Fibroblast of skin of scalp (primary cell): ENCODE results near the gene PTBP1.

Experiments
- DNase-seq: peaks from one replicate; pipeline ENCODE4 v3.0.0-alpha.2; 2013

The PTBP1 gene

GRCh38 chr19:798415-799075, 1.3 kb downstream of the PTBP1 start:
- no peak for DNase-seq

- DNase-seq: peak; percentile 67
Observed at GRCh38 chr19:799076-799881, 2.0 kb downstream of the PTBP1 start.

DNA sequence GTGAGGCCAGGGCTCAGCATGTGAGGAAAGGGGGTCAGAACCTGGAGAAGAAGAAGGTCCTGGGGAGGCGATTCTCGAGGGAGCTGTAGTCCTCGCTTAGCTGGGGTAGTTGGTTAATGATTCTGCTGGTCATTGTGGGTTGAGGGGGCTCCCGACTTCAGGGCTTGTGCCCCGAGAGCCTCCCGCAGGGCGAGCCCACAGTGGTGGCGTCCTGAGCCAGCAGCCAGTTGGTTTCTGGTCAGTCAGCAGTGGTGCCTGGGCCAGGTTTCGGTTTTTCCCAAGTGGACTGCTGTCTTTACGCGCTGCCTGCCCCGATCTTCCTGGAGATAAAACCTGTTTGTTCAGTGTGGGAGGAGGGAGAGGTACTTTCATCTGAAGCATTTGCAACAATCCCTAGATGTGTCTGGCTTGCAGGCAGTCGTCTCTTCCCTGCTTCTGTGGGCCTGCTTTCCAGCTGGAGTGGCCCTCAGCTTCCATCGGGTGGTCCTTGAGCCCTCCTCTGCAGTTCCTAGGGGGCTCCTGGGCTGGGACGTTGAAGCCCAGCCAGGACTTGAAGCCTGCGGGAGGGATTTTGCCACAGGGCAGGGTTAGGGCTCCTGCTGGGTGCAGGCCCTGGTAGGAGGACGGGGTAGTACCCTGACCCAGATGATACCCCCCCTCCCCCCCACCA, 3.2 kb downstream of the PTBP1 start:
- no peak for DNase-seq

- peak; percentile 40 for DNase-seq
Observed at GRCh38 chr19:801030-801860, 4.0 kb downstream of the PTBP1 start.

DNA sequence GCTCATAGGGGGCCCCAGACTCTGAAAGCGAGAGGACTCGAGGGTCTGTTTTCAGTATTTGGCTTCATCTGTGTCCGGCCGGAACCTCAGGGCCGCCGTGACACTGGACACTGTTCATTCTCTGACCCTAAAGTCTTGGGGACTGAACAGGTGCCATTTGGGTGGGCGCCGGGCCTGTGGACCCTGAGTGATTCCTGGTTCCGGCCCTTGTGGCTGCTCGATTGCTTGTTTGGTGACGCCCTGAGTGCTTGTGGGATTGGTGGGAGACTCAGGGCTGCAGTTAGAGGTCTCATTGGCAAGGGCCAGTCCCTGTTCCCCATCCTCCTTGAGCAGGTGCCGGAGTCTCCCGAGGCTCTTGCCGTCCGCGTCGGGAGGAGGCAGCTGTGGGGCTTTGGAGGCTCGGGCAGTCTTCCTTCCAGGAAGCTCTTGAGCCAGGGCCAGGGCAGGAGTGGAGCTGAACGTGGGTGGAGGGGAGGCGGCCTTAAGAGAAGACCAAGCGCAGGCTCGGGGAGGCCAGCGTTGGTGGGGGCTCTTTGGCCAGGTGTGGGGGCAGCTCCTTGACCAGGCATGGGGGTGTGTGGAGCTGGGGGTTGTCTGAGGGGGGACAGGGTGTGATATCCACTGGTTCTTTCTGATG, 4.7 kb downstream of the PTBP1 start:
- DNase-seq: no peak

GRCh38 chr19:802498-803098, 5.3 kb downstream of the PTBP1 start:
- DNase-seq: no peak

- no peak for DNase-seq
Observed at GRCh38 chr19:803099-803561, 5.9 kb downstream of the PTBP1 start.

- no peak for DNase-seq
Observed at GRCh38 chr19:803686-804418, 6.6 kb downstream of the PTBP1 start.

DNA sequence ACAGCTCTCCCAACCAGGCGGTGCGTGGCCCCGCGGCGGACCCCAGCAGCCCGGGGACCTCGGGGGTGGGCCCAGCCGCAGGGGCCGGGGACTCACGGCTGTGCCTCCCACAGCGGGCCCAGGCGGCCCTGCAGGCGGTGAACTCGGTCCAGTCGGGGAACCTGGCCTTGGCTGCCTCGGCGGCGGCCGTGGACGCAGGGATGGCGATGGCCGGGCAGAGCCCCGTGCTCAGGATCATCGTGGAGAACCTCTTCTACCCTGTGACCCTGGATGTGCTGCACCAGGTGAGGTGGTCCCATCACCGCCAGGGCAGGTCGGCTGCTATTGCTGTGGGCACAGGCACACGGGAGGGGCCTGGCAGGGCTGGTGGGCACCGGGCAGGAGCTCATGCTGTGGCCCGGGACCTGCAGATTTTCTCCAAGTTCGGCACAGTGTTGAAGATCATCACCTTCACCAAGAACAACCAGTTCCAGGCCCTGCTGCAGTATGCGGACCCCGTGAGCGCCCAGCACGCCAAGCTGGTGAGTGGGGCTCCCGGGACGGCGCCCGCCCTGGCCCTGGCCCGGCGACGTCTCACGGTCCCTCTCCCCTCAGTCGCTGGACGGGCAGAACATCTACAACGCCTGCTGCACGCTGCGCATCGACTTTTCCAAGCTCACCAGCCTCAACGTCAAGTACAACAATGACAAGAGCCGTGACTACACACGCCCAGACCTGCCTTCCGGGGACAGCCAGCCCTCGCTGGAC, 7.3 kb downstream of the PTBP1 start:
- no peak for DNase-seq

DNA sequence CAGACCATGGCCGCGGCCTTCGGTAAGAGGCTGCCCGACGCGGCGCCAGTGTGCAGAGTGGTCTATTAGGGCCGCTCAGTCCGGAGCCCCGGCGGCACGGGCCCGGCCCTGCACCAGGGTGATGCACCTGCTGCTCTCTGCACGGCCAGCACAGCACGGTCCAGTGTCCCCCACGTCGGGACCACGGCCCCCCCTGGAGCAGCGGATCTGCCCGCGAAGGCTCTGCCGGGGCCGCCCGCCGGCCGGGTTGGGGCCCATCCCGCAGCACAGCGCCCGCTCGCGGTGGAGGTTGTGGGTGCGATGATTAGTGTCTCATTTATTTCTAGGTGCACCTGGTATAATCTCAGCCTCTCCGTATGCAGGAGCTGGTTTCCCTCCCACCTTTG, 7.9 kb downstream of the PTBP1 start:
- no peak for DNase-seq

GRCh38 chr19:805600-806550, 8.6 kb downstream of the PTBP1 start:
- no peak for DNase-seq

- DNase-seq: no peak
Observed at GRCh38 chr19:806815-807421, 9.7 kb downstream of the PTBP1 start.

- no peak for DNase-seq
Observed at GRCh38 chr19:807627-808422, 10.6 kb downstream of the PTBP1 start.

DNA sequence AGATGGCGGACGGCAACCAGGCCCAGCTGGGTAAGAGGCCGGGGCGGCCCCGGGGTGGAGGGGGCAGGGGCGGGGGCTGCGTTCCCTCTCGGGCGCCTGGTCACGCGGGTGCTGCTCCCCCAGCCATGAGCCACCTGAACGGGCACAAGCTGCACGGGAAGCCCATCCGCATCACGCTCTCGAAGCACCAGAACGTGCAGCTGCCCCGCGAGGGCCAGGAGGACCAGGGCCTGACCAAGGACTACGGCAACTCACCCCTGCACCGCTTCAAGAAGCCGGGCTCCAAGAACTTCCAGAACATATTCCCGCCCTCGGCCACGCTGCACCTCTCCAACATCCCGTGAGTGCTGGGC, 11.1 kb downstream of the PTBP1 start:
- DNase-seq: no peak

DNA sequence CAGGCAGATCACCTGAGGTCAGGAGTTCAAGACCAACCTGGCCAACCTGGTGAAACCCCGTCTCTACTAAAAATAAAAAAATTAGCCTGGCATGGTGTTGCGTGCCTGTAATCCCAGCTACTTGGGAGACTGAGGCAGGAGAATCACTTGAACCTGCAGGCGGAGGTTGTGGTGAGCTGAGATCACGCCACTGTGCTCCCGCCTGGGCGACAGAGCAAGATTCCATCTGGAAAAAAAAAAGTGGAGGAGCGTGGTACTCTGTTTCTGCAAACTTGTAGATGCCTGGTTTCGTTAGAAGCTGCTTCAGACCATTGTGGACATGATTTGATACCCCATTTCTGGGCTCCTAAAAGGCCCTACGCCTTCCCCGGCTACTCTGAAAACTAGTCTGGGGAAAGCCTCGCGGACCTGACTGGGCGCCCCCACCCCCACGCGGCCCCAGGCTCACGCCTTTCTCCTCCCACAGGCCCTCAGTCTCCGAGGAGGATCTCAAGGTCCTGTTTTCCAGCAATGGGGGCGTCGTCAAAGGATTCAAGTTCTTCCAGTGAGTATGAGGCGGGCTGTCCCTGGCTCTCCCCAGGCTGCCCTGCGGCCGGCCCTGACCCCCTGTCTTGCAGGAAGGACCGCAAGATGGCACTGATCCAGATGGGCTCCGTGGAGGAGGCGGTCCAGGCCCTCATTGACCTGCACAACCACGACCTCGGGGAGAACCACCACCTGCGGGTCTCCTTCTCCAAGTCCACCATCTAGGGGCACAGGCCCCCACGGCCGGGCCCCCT, 13.0 kb downstream of the PTBP1 start:
- no peak for DNase-seq

GRCh38 chr19:810883-811489, 13.7 kb downstream of the PTBP1 start:
- no peak for DNase-seq
